Ramos (cell line): Measurements from ENCODE around the gene NXPH4.

Source experiments
- in situ Hi-C: fragments of 300-500 bp; cut with MboI; formaldehyde crosslinking; loops from one replicate; pipeline ENCODE4 v1.14.3; 2022; ENCODE audit warnings: low sequenced_read_pairs; ENCODE audit not compliant: unreplicated experiment

NXPH4 gene

GRCh38 chr12:57258977-57259970 is 42.7 kb downstream of the NXPH4 start:
- in situ Hi-C loops, result no loop called here

GRCh38 chr12:57260366-57260765 is 43.8 kb downstream of the NXPH4 start:
- in situ Hi-C loops, result no loop called here

- in situ Hi-C loops, result no loop called here
Observed at GRCh38 chr12:57261428-57261865, 44.9 kb downstream of the NXPH4 start.

GRCh38 chr12:57262126-57262822 is 45.7 kb downstream of the NXPH4 start:
- in situ Hi-C loops, result no loop called here

- in situ Hi-C loops, result no loop called here
Observed at GRCh38 chr12:57263096-57263495, 46.5 kb downstream of the NXPH4 start.

- in situ Hi-C loops, result no loop called here
Observed at GRCh38 chr12:57266681-57267080, 50.1 kb downstream of the NXPH4 start.

- in situ Hi-C loops, result no loop called here
Observed at GRCh38 chr12:57268264-57268663, 51.7 kb downstream of the NXPH4 start.

GRCh38 chr12:57270966-57271470 is 54.4 kb downstream of the NXPH4 start:
- in situ Hi-C loops, result no loop called here

- in situ Hi-C loops, result no loop called here
Observed at GRCh38 chr12:57272337-57273151, 56.0 kb downstream of the NXPH4 start.

- in situ Hi-C loops, result no loop called here
Observed at GRCh38 chr12:57273516-57273915, 56.9 kb downstream of the NXPH4 start.
